Measurements from ENCODE around the gene LILRB4. TPM values are rescaled to one million over a fixed set of nuclear protein-coding genes. Genes with fewer than 3 reads are reported as not detected.
"Not testable (repeated sequence)": the region's sequence is repeated elsewhere in the genome, so short reads cannot be mapped to it uniquely, and the experiment has no call there.

LILRB4 gene
- total and polyA plus RNA-seq, 4 experiments from 2014 or later, result 3.2 to 3.5 TPM; not detected in 2

DNA sequence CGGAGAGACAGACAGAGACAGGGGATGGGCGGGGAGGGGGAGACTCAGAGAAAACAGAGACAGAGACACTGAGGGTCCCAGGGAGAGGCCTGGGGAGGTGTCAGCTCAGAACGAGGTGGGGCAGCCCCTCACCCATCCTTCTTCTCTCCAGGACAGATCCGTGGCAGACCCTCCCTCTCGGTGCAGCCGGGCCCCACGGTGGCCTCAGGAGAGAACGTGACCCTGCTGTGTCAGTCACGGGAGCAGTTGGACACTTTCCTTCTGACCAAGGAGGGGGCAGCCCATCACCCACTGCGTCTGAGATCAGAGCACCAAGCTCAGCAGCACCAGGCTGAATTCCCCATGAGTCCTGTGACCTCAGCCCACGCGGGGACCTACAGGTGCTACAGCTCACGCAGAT lies 47.2 kb downstream of the LILRB4 start:
- CTCF ChIA-PET (ENCODE audit: partially characterized antibody); intact Hi-C loops (cut with micrococcal nuclease); H3K4me1 Mint-ChIP-seq; H3K36me3 ChIP-seq (ENCODE audit: insufficient read depth, low read length); POLR2A ChIA-PET (ENCODE audit: partially characterized antibody); H3K4me1 ChIP-seq (ENCODE audit: insufficient read depth, low read length); H3K27ac ChIP-seq (ENCODE audit: low read depth, low read length); H3K36me3 Mint-ChIP-seq; H3K27ac Mint-ChIP-seq; H3K4me3 ChIP-seq (ENCODE audit: low read length in 2 of 2); H3K9me3 Mint-ChIP-seq; H3K4me3 Mint-ChIP-seq; H3K27me3 Mint-ChIP-seq; DNase-seq; H3K27me3 ChIP-seq (ENCODE audit: insufficient read depth, low read length); H3K9me3 ChIP-seq (ENCODE audit: control insufficient read depth in 1 of 2, low read length in 2 of 2): not testable (repeated sequence)

Small RNA genes lying within 50 kb of the gene (microRNA-seq; reads per million reads assigned to microRNA genes)
- not detected for gene MIR8061 (ENCODE audit: borderline microRNAs expressed, borderline number of aligned reads, borderline replicate concordance)

Other genes starting within 250 kb of the LILRB4 start
- not detected for gene TTYH1, start 247.5 kb upstream of the LILRB4 start, total RNA-seq
- gene TTYH1, start 247.5 kb upstream of the LILRB4 start, polyA plus RNA-seq, result under 1 TPM in 1 of 2 donors, not detected in 1; 0.29 TPM
- gene LENG8, start 213.8 kb upstream of the LILRB4 start, total RNA-seq, result 100 to 1,000 TPM; 535 to 565 TPM
- 10 to 100 TPM in 1 of 2 donors, 1 to 10 TPM in 1; 3.1 to 11.3 TPM for gene LENG8, start 213.8 kb upstream of the LILRB4 start, polyA plus RNA-seq
- gene LENG9, start 199.2 kb upstream of the LILRB4 start, total RNA-seq, result 1 to 10 TPM; 7.2 to 7.3 TPM
- under 1 TPM in 1 of 2 donors, not detected in 1; 0.59 TPM for gene LENG9, start 199.2 kb upstream of the LILRB4 start, polyA plus RNA-seq
- not detected for gene CDC42EP5, start 189.7 kb upstream of the LILRB4 start, total RNA-seq
- not detected for gene CDC42EP5, start 189.7 kb upstream of the LILRB4 start, polyA plus RNA-seq
- gene LAIR2, start 160.2 kb upstream of the LILRB4 start, total RNA-seq, result under 1 TPM; 0.81 to 0.97 TPM
- 10 to 100 TPM; 15.9 to 27.9 TPM for gene LAIR2, start 160.2 kb upstream of the LILRB4 start, polyA plus RNA-seq
- under 1 TPM; 0.35 to 0.47 TPM for gene LILRA2, start 89.2 kb upstream of the LILRB4 start, total RNA-seq
- gene LILRA2, start 89.2 kb upstream of the LILRB4 start, polyA plus RNA-seq, result not detected
- not detected for gene LILRA1, start 69.4 kb upstream of the LILRB4 start, total RNA-seq
- not detected for gene LILRA1, start 69.4 kb upstream of the LILRB4 start, polyA plus RNA-seq
- gene LILRB1, start 32.5 kb upstream of the LILRB4 start, total RNA-seq, result 1 to 10 TPM in 1 of 2 experiments, under 1 TPM in 1; 0.64 to 1.6 TPM
- gene LILRB1, start 32.5 kb upstream of the LILRB4 start, polyA plus RNA-seq, result under 1 TPM in 1 of 2 donors, not detected in 1; 0.34 TPM
- not detected for gene KIR3DL3, start 61.5 kb downstream of the LILRB4 start, total RNA-seq
- gene KIR3DL3, start 61.5 kb downstream of the LILRB4 start, polyA plus RNA-seq, result not detected
- gene KIR2DL3, start 75.5 kb downstream of the LILRB4 start, total RNA-seq, result not detected
- gene KIR2DL3, start 75.5 kb downstream of the LILRB4 start, polyA plus RNA-seq, result not detected
- not detected for gene KIR2DL1, start 106.8 kb downstream of the LILRB4 start, total RNA-seq
- gene KIR2DL1, start 106.8 kb downstream of the LILRB4 start, polyA plus RNA-seq, result under 1 TPM in 1 of 2 donors, not detected in 1; 0.15 TPM
- gene KIR2DL4, start 140.6 kb downstream of the LILRB4 start, total RNA-seq, result not detected
- gene KIR2DL4, start 140.6 kb downstream of the LILRB4 start, polyA plus RNA-seq, result not detected
- not detected for gene KIR3DL1, start 153.5 kb downstream of the LILRB4 start, total RNA-seq
- under 1 TPM in 1 of 2 donors, not detected in 1; 0.16 TPM for gene KIR3DL1, start 153.5 kb downstream of the LILRB4 start, polyA plus RNA-seq
- gene KIR2DS4, start 169.7 kb downstream of the LILRB4 start, total RNA-seq, result not detected
- under 1 TPM in 1 of 2 donors, not detected in 1; 0.11 TPM for gene KIR2DS4, start 169.7 kb downstream of the LILRB4 start, polyA plus RNA-seq
- gene KIR3DL2, start 187.5 kb downstream of the LILRB4 start, total RNA-seq, result under 1 TPM in 1 of 2 experiments, not detected in 1; 0.47 TPM
- 1 to 10 TPM; 1.5 to 3.1 TPM for gene KIR3DL2, start 187.5 kb downstream of the LILRB4 start, polyA plus RNA-seq
- gene FCAR, start 211.2 kb downstream of the LILRB4 start, total RNA-seq, result under 1 TPM in 1 of 2 experiments, not detected in 1; 0.29 TPM
- not detected for gene FCAR, start 211.2 kb downstream of the LILRB4 start, polyA plus RNA-seq
- not detected for gene NCR1, start 243.2 kb downstream of the LILRB4 start, total RNA-seq
- gene NCR1, start 243.2 kb downstream of the LILRB4 start, polyA plus RNA-seq, result not detected